A375 (cell line): ENCODE measurements around the gene RNF144A. TPM values are rescaled to one million over a fixed set of nuclear protein-coding genes. Genes with fewer than 3 reads are reported as not detected.

Experiments used
- total RNA-seq: library from RNA; depleted of rRNA; stranded (reverse); fragments of >200 nt; shearing (Covaris generic); gene quantifications from 2 replicates; pipeline ENCODE4 v1.2.3, GENCODE V29; 2014; rRNA removed

Gene RNF144A, protein sequence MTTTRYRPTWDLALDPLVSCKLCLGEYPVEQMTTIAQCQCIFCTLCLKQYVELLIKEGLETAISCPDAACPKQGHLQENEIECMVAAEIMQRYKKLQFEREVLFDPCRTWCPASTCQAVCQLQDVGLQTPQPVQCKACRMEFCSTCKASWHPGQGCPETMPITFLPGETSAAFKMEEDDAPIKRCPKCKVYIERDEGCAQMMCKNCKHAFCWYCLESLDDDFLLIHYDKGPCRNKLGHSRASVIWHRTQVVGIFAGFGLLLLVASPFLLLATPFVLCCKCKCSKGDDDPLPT
- total RNA-seq, result 26.9 TPM in 2 replicates

DNA sequence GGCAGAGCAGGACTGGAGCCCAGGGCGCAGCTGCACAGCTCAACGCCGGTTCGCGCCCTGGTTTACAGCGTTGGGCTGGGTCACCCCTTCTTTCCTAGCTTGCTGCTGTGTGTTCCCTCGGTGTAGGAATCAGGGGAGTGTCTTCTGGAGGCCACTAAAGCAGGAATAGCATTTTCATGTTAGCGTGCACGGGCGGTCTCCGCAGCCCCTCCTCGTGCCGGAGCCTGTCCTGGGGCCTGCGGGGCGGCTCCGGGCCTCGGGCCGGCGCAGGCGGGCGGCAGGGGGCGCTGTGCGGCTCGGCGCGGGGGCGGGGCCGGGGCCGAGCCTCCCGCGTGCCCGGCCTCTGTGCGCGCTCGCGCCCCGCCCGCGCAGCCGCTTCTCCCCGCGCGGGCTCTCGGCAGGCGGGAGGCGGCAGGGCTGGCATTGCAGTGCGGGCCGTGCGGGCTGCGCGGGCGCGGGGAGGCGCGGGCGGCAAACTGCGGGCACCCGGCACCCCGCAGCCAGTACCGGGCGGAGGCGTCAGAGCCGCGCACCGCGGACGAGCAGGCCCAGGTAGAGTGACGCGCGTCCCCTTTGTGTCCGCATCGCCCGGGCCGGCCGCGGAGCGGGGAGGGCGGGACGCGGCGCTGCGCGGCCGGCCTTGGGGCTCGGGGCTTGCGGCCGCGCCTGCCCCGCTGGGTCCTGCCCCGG, at the start of gene RNF144A:
TSS of gene RNF144A (plus strand) at position 342 of the 690 bp plus-strand sequence. CDS start 79,515 bp downstream, outside the sequence.

DNA sequence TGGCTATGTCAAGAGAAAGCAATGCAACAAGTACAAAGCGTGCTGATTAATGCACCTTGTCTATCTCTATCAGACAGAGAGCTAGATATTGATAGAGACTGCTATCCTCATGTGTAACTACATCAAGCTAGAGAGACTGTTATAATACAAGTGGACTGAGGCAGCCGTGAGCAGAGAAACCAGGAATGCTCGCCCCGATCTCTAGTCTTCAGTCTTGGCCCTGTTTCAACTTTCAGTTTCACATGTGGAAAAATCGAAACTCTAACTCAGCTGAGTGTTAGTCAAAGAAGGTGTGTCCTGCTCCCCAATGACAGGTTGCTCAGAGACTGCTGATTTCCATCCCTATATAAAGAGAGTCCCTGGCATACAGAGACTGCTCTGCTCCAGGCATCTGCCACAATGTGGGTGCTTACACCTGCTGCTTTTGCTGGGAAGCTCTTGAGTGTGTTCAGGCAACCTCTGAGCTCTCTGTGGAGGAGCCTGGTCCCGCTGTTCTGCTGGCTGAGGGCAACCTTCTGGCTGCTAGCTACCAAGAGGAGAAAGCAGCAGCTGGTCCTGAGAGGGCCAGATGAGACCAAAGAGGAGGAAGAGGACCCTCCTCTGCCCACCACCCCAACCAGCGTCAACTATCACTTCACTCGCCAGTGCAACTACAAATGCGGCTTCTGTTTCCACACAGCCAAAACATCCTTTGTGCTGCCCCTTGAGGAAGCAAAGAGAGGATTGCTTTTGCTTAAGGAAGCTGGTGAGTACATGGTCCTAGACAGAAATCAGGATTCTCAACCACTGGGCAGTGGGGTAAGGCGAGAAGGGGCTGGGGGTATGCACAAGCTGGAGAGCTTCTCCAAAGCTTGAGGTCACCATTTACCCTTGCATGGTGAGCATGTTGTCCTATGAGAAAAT, 39.6 kb upstream of the RNF144A start, which contains the start of gene RSAD2:
TSS of gene RSAD2 (plus strand) at position 376 of the 903 bp plus-strand sequence. CDS start at position 400, 24 bp downstream.

Other genes with a start within 250 kb of the RNF144A start
- 4.9 and 5.5 TPM in 2 replicates for gene CMPK2, start 51.5 kb upstream of the RNF144A start, total RNA-seq
- gene RSAD2, start 39.6 kb upstream of the RNF144A start, total RNA-seq, result 0.21 TPM in 1 of 2 replicates, not detected in the other